HAP-1 (cell line): Measurements from ENCODE around the gene TUBA3E.
A peak's percentile ranks its signal among the peaks of the same experiment; 100 is the strongest.
"Not testable (repeated sequence)": the region's sequence is repeated elsewhere in the genome, so short reads cannot be mapped to it uniquely, and the experiment has no call there.

Experiments used
- DNase-seq, 2 experiments: peaks; one replicate each; pipeline ENCODE4 v3.0.0-alpha.2; 2016 to 2020; ENCODE audit warnings: low spot score in 2 of 2
- H3K27me3 ChIP-seq: fragments of 250-450 bp; sonication (Bioruptor Pico); 2 replicates; pipeline ENCODE4 v1.5.1; 2020; ENCODE audit warnings: low read depth, mild to moderate bottlenecking, moderate library complexity
- H3K36me3 ChIP-seq: fragments of 250-450 bp; sonication (Bioruptor Pico); replicated peaks from 2 replicates; pipeline ENCODE4 v1.5.1; 2020; ENCODE audit warnings: mild to moderate bottlenecking
- H3K4me1 ChIP-seq: fragments of 250-450 bp; sonication (Bioruptor Pico); 2 replicates; pipeline ENCODE4 v1.5.1; 2020; ENCODE audit warnings: mild to moderate bottlenecking
- H3K4me3 ChIP-seq: fragments of 250-450 bp; sonication (Bioruptor Pico); 2 replicates; pipeline ENCODE4 v1.5.1; 2020; ENCODE audit warnings: mild to moderate bottlenecking, moderate library complexity
- H3K9me3 ChIP-seq: fragments of 250-450 bp; sonication (Bioruptor Pico); 2 replicates; pipeline ENCODE4 v1.5.1; 2020; ENCODE audit warnings: mild to moderate bottlenecking, moderate library complexity
- in situ Hi-C: fragments of 300-500 bp; cut with MboI; formaldehyde crosslinking; loops from 3 replicates; pipeline ENCODE4 v1.14.3; 2020; ENCODE audit warnings: low sequenced_read_pairs, inconsistent platforms, mixed read lengths

Gene TUBA3E

GRCh38 chr2:130185896-130186295, 12.3 kb downstream of the TUBA3E start:
- 0 out of 2 replicates have a peak, but pooled peaks cover 3% of the 10 kb centered on the region for H3K36me3 ChIP-seq
- no peaks in the 10 kb centered on the region for H3K27me3 ChIP-seq
- H3K4me3 ChIP-seq = no peak overlapping the region
- H3K4me1 ChIP-seq = no peaks in the 10 kb centered on the region
- no peak for DNase-seq
- no peaks in the 10 kb centered on the region for H3K9me3 ChIP-seq
- in situ Hi-C loops = loop anchor here (25.0 kb wide), 1 partner anchor 901 kb away; the partner anchor contains the start of gene FAM168B

GRCh38 chr2:130185436-130185835, 12.8 kb downstream of the TUBA3E start:
- Histone ChIP-seq H3K36me3 (0 out of 2 replicates have a peak, but pooled peaks cover 3% of the 10 kb centered on the region), H3K27me3 (no peaks in the 10 kb centered on the region), H3K4me3 (no peak overlapping the region), H3K9me3 (no peaks in the 10 kb centered on the region), H3K4me1 (no peaks in the 10 kb centered on the region)
- no peak for DNase-seq
- in situ Hi-C loops = loop anchor here (25.0 kb wide), 1 partner anchor 902 kb away; the partner anchor contains the start of gene FAM168B

- peak overlapping the region; percentile 94 for H3K4me3 ChIP-seq
- in situ Hi-C loops = loop anchor here (5.0 to 25.0 kb wide), 2 partner anchors 149 to 904 kb away; partner anchors contain the start of gene FAM168B
- H3K4me1 ChIP-seq = no peaks in the 10 kb centered on the region
Measured at GRCh38 chr2:130183512-130184373, 14.5 kb downstream of the TUBA3E start.

GRCh38 chr2:130182826-130183511, 15.3 kb downstream of the TUBA3E start:
- not testable (repeated sequence) for H3K36me3 ChIP-seq, H3K27me3 ChIP-seq, H3K4me1 ChIP-seq, H3K9me3 ChIP-seq
- H3K4me3 ChIP-seq = peak overlapping the region; percentile 94
- DNase-seq = peak in 1 of 2 experiments; percentile 31
- in situ Hi-C loops = loop anchor here (5.0 to 25.0 kb wide), 2 partner anchors 149 to 904 kb away; partner anchors contain the start of gene FAM168B

More at GRCh38 chr2:130183512-130184373, 14.5 kb downstream of the TUBA3E start:
- H3K9me3 ChIP-seq = no peaks in the 10 kb centered on the region
- H3K27me3 ChIP-seq = no peaks in the 10 kb centered on the region
- peak; percentile 2 to 44 for DNase-seq
- 0 out of 2 replicates have a peak, but pooled peaks cover 3% of the 10 kb centered on the region for H3K36me3 ChIP-seq

- not testable (repeated sequence) for H3K36me3 ChIP-seq, H3K9me3 ChIP-seq, H3K27me3 ChIP-seq, H3K4me1 ChIP-seq
- H3K4me3 ChIP-seq = peak within 1 kb of the TSS; percentile 94
- peak; percentile 73 to 91 for DNase-seq
- in situ Hi-C loops = loop anchor here (5.0 to 25.0 kb wide), 2 partner anchors 150 to 905 kb away; partner anchors contain the start of gene FAM168B
Measured at GRCh38 chr2:130181880-130182682, 16.2 kb downstream of the TUBA3E start, which contains the start of gene MZT2B. Gene MZT2B, plus strand, starts transcription at chr2:130182262. Its CDS starts 21 bp downstream, at chr2:130182283.

- in situ Hi-C loops = loop anchor here (5.0 to 25.0 kb wide), 2 partner anchors 151 to 906 kb away; partner anchors contain the start of gene FAM168B
- Histone ChIP-seq H3K9me3 (no peaks in the 10 kb centered on the region), H3K4me3 (peak within 1 kb of the TSS; percentile 94), H3K27me3 (no peaks in the 10 kb centered on the region), H3K4me1 (no peaks in the 10 kb centered on the region), H3K36me3 (peaks cover 6% of the 10 kb centered on the region; the same call in 1 of the 2 replicates)
- DNase-seq = peak; percentile 86 to 97
Measured at GRCh38 chr2:130181325-130181879, 16.8 kb downstream of the TUBA3E start, which contains the start of gene SMPD4. Gene SMPD4, minus strand, starts transcription at chr2:130181602. Its CDS starts 5,010 bp downstream, at chr2:130176592.

- peak overlapping the region; percentile 94 for H3K4me3 ChIP-seq
- H3K36me3 ChIP-seq, H3K9me3 ChIP-seq, DNase-seq, H3K27me3 ChIP-seq, H3K4me1 ChIP-seq: not testable (repeated sequence)
- in situ Hi-C loops = loop anchor here (5.0 to 25.0 kb wide), 2 partner anchors 152 to 907 kb away; partner anchors contain the start of gene FAM168B
Measured at GRCh38 chr2:130180404-130181324, 17.6 kb downstream of the TUBA3E start.

GRCh38 chr2:130174866-130175265, 23.4 kb downstream of the TUBA3E start:
- not testable (repeated sequence) for H3K27me3 ChIP-seq, H3K4me3 ChIP-seq, H3K4me1 ChIP-seq, DNase-seq, H3K9me3 ChIP-seq
- peaks cover 15% of the 10 kb centered on the region for H3K36me3 ChIP-seq
- in situ Hi-C loops = loop anchor here (25.0 kb wide), 1 partner anchor 912 kb away; the partner anchor contains the start of gene FAM168B

GRCh38 chr2:130169896-130170295, 28.3 kb downstream of the TUBA3E start:
- H3K36me3 ChIP-seq = peaks cover 27% of the 10 kb centered on the region
- H3K4me1 ChIP-seq = no peaks in the 10 kb centered on the region
- H3K27me3 ChIP-seq = no peaks in the 10 kb centered on the region
- in situ Hi-C loops = loop anchor here (5.0 kb wide), 1 partner anchor 1337 kb away; no protein-coding TSS in a partner anchor
- H3K4me3 ChIP-seq = no peak overlapping the region
- no peaks in the 10 kb centered on the region for H3K9me3 ChIP-seq
- DNase-seq = no peak

GRCh38 chr2:130169163-130169562, 29.1 kb downstream of the TUBA3E start:
- in situ Hi-C loops = loop anchor here (5.0 kb wide), 1 partner anchor 1338 kb away; no protein-coding TSS in a partner anchor
- not testable (repeated sequence) for H3K4me1 ChIP-seq, H3K27me3 ChIP-seq, H3K4me3 ChIP-seq, H3K9me3 ChIP-seq, DNase-seq
- peaks cover 25% of the 10 kb centered on the region for H3K36me3 ChIP-seq

GRCh38 chr2:130166611-130167010, 31.6 kb downstream of the TUBA3E start:
- not testable (repeated sequence) for H3K4me3 ChIP-seq, DNase-seq, H3K4me1 ChIP-seq, H3K27me3 ChIP-seq, H3K9me3 ChIP-seq
- in situ Hi-C loops = loop anchor here (5.0 kb wide), 1 partner anchor 1341 kb away; no protein-coding TSS in a partner anchor
- peaks cover 25% of the 10 kb centered on the region for H3K36me3 ChIP-seq
